Activated CD8-positive, alpha-beta memory T cell treated with anti-CD3 and anti-CD28 coated beads, Interleukin-2, amount 50 U/mL, for 4 hours (primary cell): ENCODE results near the gene MAPK14.
"Not testable (repeated sequence)": the region's sequence is repeated elsewhere in the genome, so short reads cannot be mapped to it uniquely, and the experiment has no call there.

Source experiments
- DNase-seq: peaks from one replicate; pipeline ENCODE4 v3.0.0-alpha.2; 2020

The MAPK14 gene

GRCh38 chr6:36070252-36070651 is 42.6 kb downstream of the MAPK14 start:
- no peak for DNase-seq

GRCh38 chr6:36071281-36071680 is 43.7 kb downstream of the MAPK14 start:
- no peak for DNase-seq

- DNase-seq, result no peak
These were observed 44.1 kb downstream of the MAPK14 start for GRCh38 chr6:36071714-36072113.

- no peak for DNase-seq
These were observed 45.1 kb downstream of the MAPK14 start for GRCh38 chr6:36072681-36073080.

GRCh38 chr6:36073587-36073986 is 46.0 kb downstream of the MAPK14 start:
- no peak for DNase-seq

- peak; percentile 30 for DNase-seq
These were observed 48.0 kb downstream of the MAPK14 start for GRCh38 chr6:36075656-36076055.

GRCh38 chr6:36076178-36077063 is 48.8 kb downstream of the MAPK14 start:
- no peak for DNase-seq

GRCh38 chr6:36078159-36078558 is 50.6 kb downstream of the MAPK14 start:
- DNase-seq, result no peak

- no peak for DNase-seq
These were observed 52.0 kb downstream of the MAPK14 start for GRCh38 chr6:36079601-36080000.

- DNase-seq, result no peak
These were observed 54.7 kb downstream of the MAPK14 start for GRCh38 chr6:36082318-36082717.

GRCh38 chr6:36083446-36083845 is 55.8 kb downstream of the MAPK14 start:
- no peak for DNase-seq

GRCh38 chr6:36088204-36088603 is 60.6 kb downstream of the MAPK14 start:
- not testable (repeated sequence) for DNase-seq

GRCh38 chr6:36089048-36089447 is 61.4 kb downstream of the MAPK14 start:
- DNase-seq, result no peak

- no peak for DNase-seq
These were observed 66.6 kb downstream of the MAPK14 start for GRCh38 chr6:36094238-36094637.

- DNase-seq, result peak; percentile 83
These were observed 67.3 kb downstream of the MAPK14 start for GRCh38 chr6:36094753-36095496.

GRCh38 chr6:36095497-36096391 is 68.1 kb downstream of the MAPK14 start:
- DNase-seq, result no peak

GRCh38 chr6:36098253-36098919 is 70.8 kb downstream of the MAPK14 start:
- no peak for DNase-seq

- no peak for DNase-seq
These were observed 71.5 kb downstream of the MAPK14 start for GRCh38 chr6:36098920-36099647.

- DNase-seq, result peak; percentile 26
These were observed 72.4 kb downstream of the MAPK14 start for GRCh38 chr6:36099869-36100483.

GRCh38 chr6:36101691-36102090 is 74.1 kb downstream of the MAPK14 start:
- DNase-seq, result no peak

GRCh38 chr6:36102853-36103252 is 75.2 kb downstream of the MAPK14 start:
- no peak for DNase-seq
